Neural cell (in vitro differentiated cells): ENCODE results near the gene KLC3. TPM values are rescaled to one million over a fixed set of nuclear protein-coding genes. Genes with fewer than 3 reads are reported as not detected.
A peak's percentile ranks its signal among the peaks of the same experiment; 100 is the strongest.

Source experiments
- H2AFZ ChIP-seq: fragments of 200-600, 300-800 bp; sonication (generic), shearing (Covaris generic); 2 replicates; pipeline ENCODE4 v1.6.0; 2014; ENCODE audit warnings: low read depth, mild to moderate bottlenecking, antibody characterized with exemption, low read length, moderate library complexity
- H3F3A ChIP-seq: fragments of 200-600 bp; shearing (Covaris generic); 2 replicates; pipeline ENCODE4 v1.6.1; 2016; ENCODE audit warnings: mild to moderate bottlenecking, moderate library complexity, mixed read lengths, antibody characterized with exemption, low read length; ENCODE audit not compliant: insufficient read depth, poor library complexity, severe bottlenecking
- H3K27ac ChIP-seq: fragments of 200-600, 300-800 bp; sonication (generic), shearing (Covaris generic); 2 replicates; pipeline ENCODE4 v1.5.1; 2014; ENCODE audit warnings: mild to moderate bottlenecking, low read length, moderate library complexity
- H3K27me3 ChIP-seq: fragments of 300-800, 200-600 bp; sonication (generic), shearing (Covaris generic); 2 replicates; pipeline ENCODE4 v1.6.0; 2014; ENCODE audit warnings: mild to moderate bottlenecking, low read depth, low read length, moderate library complexity; ENCODE audit not compliant: insufficient read depth
- H3K36me3 ChIP-seq: fragments of 300-800, 200-600 bp; sonication (generic), shearing (Covaris generic); 2 replicates; pipeline ENCODE4 v1.5.1; 2014; ENCODE audit warnings: mild to moderate bottlenecking, antibody characterized with exemption, low read length, moderate library complexity; ENCODE audit not compliant: insufficient read depth
- H3K4me2 ChIP-seq: fragments of 300-800, 200-600 bp; sonication (generic), shearing (Covaris generic); 2 replicates; pipeline ENCODE4 v1.6.0; 2014; ENCODE audit warnings: mild to moderate bottlenecking, low read length
- H3K4me3 ChIP-seq: fragments of 300-800, 200-600 bp; sonication (generic), shearing (Covaris generic); 2 replicates; pipeline ENCODE4 v1.5.1; 2014; ENCODE audit warnings: mild to moderate bottlenecking, low read length, moderate library complexity
- H3K79me2 ChIP-seq: fragments of 200-600 bp; shearing (Covaris generic); replicated peaks from 2 replicates; pipeline ENCODE4 v1.6.0; 2014; ENCODE audit warnings: mild to moderate bottlenecking, low read length, moderate library complexity; ENCODE audit not compliant: insufficient read depth
- H3K9ac ChIP-seq: fragments of 300-800, 200-600 bp; sonication (generic), shearing (Covaris generic); 2 replicates; pipeline ENCODE4 v1.6.1; 2016; ENCODE audit warnings: mild to moderate bottlenecking, low read length, mixed read lengths
- H3K9me2 ChIP-seq: fragments of 200-600 bp; shearing (Covaris generic); 2 replicates; pipeline ENCODE4 v1.6.1; 2016; ENCODE audit warnings: mild to moderate bottlenecking, low read length, mixed read lengths; ENCODE audit not compliant: insufficient read depth
- H3K9me3 ChIP-seq: fragments of 200-600, 300-800 bp; sonication (generic), shearing (Covaris generic); 2 replicates; pipeline ENCODE4 v1.6.1; 2016; ENCODE audit warnings: mild to moderate bottlenecking, mixed run types, low read length, moderate library complexity, mixed read lengths
- H4K20me1 ChIP-seq: fragments of 200-600 bp; shearing (Covaris generic); 2 replicates; pipeline ENCODE4 v1.6.1; 2016; ENCODE audit warnings: mild to moderate bottlenecking, mixed run types; ENCODE audit not compliant: insufficient read depth
- CTCF ChIP-seq: fragments of 450-650 bp; IDR thresholded peaks from 2 replicates; pipeline ENCODE4 v1.5.1; 2014; ENCODE audit warnings: antibody characterized with exemption, mild to moderate bottlenecking, moderate library complexity; ENCODE audit not compliant: poor library complexity, severe bottlenecking
- EP300 ChIP-seq: fragments of 450-650 bp; conservative IDR thresholded peaks from 2 replicates; pipeline ENCODE4 v1.6.1; 2014; ENCODE audit warnings: antibody characterized with exemption, mild to moderate bottlenecking, moderate library complexity; ENCODE audit not compliant: poor library complexity, severe bottlenecking
- EZH2 ChIP-seq: fragments of 200-600, 300-800 bp; shearing (Covaris generic), sonication (generic); IDR thresholded peaks from 2 replicates; pipeline ENCODE4 v1.6.1; 2014; ENCODE audit warnings: antibody characterized with exemption, low read length, borderline replicate concordance, mild to moderate bottlenecking; ENCODE audit not compliant: insufficient read depth, poor library complexity, severe bottlenecking
- MXI1 ChIP-seq: fragments of 450-650 bp; conservative IDR thresholded peaks from 2 replicates; pipeline ENCODE4 v1.6.1; 2014; ENCODE audit warnings: antibody characterized with exemption, mild to moderate bottlenecking; ENCODE audit not compliant: poor library complexity, severe bottlenecking
- POLR2AphosphoS5 ChIP-seq: IDR thresholded peaks from 2 replicates; pipeline ENCODE4 v1.6.1; 2012
- RAD21 ChIP-seq: fragments of 450-650 bp; conservative IDR thresholded peaks from 2 replicates; pipeline ENCODE4 v1.6.1; 2014; ENCODE audit warnings: antibody characterized with exemption, mild to moderate bottlenecking, moderate library complexity
- REST ChIP-seq: IDR thresholded peaks from 2 replicates; pipeline ENCODE4 v1.6.1; 2012; ENCODE audit warnings: borderline replicate concordance
- SMC3 ChIP-seq: fragments of 450-650 bp; conservative IDR thresholded peaks from 2 replicates; pipeline ENCODE4 v1.6.1; 2014; ENCODE audit warnings: antibody characterized with exemption, mild to moderate bottlenecking, moderate library complexity; ENCODE audit not compliant: poor library complexity
- TAF1 ChIP-seq: IDR thresholded peaks from 2 replicates; pipeline ENCODE4 v1.6.1; 2012; ENCODE audit warnings: low read depth
- polyA plus RNA-seq: library from polyadenylated mRNA; depleted of rRNA; stranded (reverse); fragments of >200 nt; gene quantifications from 2 replicates; pipeline ENCODE4 v1.2.3, GENCODE V29; 2014

Gene KLC3
- polyA plus RNA-seq, 1 donor from 2014 or later: not detected

DNA sequence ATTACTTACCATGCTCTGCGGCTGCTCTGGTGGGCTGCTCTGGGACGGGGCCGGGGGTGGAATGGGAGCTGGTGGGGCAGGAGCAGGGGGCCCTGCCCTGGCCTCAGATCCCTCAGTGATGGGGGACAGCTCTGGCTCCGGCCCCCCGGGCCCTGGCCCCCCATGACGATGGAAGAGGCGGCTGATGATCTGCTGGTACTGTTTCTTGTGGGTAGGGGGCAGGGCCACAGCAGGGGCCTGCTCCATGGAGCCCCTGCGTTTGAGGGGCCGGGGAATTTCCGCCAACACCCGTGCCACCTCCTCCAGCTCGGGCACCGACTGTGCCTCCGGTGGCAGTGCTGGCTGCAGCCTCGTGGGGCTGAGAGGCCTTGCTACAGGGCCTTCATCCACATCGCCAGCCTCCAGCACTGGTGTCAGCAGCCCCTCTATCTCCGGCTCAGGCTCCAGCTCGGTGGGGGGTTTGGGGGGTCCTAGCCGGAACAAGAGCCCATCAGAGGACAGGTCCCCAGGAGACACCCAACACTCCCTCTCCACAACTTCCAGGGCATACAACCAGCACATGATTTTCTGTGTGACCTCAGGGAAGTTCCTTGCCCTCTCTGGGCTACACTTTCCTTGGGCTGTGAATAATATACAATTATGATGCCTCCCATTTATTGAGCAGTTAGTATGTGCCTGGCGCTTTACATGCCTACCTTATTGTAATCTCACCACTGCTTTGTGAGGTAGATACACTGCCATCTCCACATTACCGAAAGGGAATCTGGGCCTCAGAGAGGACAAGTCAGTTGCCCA is 51.5 kb downstream of the KLC3 start:
- H3K79me2 ChIP-seq: no peaks in the 10 kb centered on the region
- H3K9ac ChIP-seq: no peak overlapping the region
- H4K20me1 ChIP-seq: no peaks in the 10 kb centered on the region
- no peak overlapping the region for H3K4me2 ChIP-seq
- no peaks in the 10 kb centered on the region for H3K9me2 ChIP-seq
- H3K4me3 ChIP-seq: no peak overlapping the region
- H3K27me3 ChIP-seq: peaks cover 20% of the 10 kb centered on the region
- no peaks in the 10 kb centered on the region for H3K9me3 ChIP-seq
- no peak overlapping the region for H2AFZ ChIP-seq
- no peak overlapping the region for H3K27ac ChIP-seq
- no peaks in the 10 kb centered on the region for H3F3A ChIP-seq
- H3K36me3 ChIP-seq: no peaks in the 10 kb centered on the region
- no peak for TF ChIP-seq EP300

DNA sequence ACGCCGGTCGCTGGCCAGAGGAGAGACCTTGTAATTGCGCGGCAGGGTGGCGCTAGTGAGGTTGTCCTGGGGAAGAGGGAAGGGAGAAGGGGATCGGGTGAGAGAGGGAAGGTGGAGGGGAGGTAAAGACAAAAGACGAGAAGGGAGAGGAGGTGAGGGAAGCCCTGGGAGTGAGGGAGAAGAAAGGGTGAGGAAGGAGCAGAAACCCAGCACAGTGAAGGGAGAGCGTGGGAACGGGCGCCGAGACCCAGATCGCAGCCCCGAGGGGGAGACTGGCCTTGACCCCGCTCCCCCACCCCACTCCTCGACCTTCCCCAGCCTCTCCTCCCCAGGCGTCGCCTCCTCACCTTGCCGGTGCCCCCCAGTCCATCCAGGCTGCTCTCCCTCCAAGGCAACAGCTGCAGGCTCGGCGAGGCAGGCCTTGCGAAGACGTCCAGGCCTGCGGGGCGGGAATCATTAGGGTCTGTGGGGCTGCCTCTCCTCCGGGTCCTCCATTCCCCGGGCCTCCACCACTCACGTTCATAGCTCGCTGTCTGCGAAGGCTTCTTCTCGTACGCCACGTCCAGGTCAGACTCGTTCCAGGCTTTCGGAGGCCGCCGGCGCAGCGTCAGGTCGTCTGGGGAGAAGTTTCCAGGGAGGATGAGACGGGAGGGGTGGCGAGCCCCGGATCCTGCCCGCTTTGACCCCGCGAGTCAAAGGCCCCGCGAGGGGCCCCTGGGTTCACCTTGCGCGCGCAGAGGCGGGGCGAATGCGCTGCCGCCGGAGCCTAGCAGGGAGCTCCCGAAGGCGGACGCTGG is 55.5 kb downstream of the KLC3 start:
- Histone ChIP-seq H3K79me2 (no peaks in the 10 kb centered on the region), H4K20me1 (no peaks in the 10 kb centered on the region), H3F3A (no peaks in the 10 kb centered on the region), H3K4me2 (no peak overlapping the region), H3K27me3 (peaks cover 39% of the 10 kb centered on the region), H3K4me3 (no peak overlapping the region), H3K9me3 (no peaks in the 10 kb centered on the region), H2AFZ (no peak overlapping the region), H3K27ac (no peak overlapping the region), H3K36me3 (no peaks in the 10 kb centered on the region), H3K9ac (no peak overlapping the region), H3K9me2 (no peaks in the 10 kb centered on the region)
- TF ChIP-seq SMC3 (no peak), EP300 (no peak), CTCF (no peak), EZH2 (peak; percentile 8), POLR2AphosphoS5 (no peak), RAD21 (no peak)

- Histone ChIP-seq H3F3A (no peaks in the 10 kb centered on the region), H2AFZ (no peak overlapping the region), H3K36me3 (no peaks in the 10 kb centered on the region), H3K79me2 (no peaks in the 10 kb centered on the region), H3K27ac (no peak overlapping the region), H3K27me3 (peaks cover 72% of the 10 kb centered on the region), H3K9me3 (no peaks in the 10 kb centered on the region), H3K4me2 (no peak overlapping the region), H3K4me3 (no peak overlapping the region), H3K9me2 (no peaks in the 10 kb centered on the region), H3K9ac (no peak overlapping the region), H4K20me1 (no peaks in the 10 kb centered on the region)
- no peak for TF ChIP-seq MXI1
- no peak for TF ChIP-seq REST
- TF ChIP-seq EZH2: no peak
- TF ChIP-seq RAD21: no peak
- no peak for TF ChIP-seq TAF1
These were observed 59.6 kb downstream of the KLC3 start for GRCh38 chr19:45400192-45400591.
